Astrocyte of the cerebellum (primary cell): ENCODE measurements around the gene SMAD6.

Experiments used
- DNase-seq: peaks from one replicate; pipeline ENCODE4 v3.0.0-alpha.2; 2011; ENCODE audit warnings: low read depth
- H3K4me3 ChIP-seq: 2 replicates; pipeline ENCODE4 v1.5.1; 2011; ENCODE audit warnings: mild to moderate bottlenecking, low read depth, low read length, moderate library complexity
- in situ Hi-C: cut with HindIII; loops from 2 replicates; pipeline ENCODE4 v1.10.0; 2017; ENCODE audit warnings: low sequenced_read_pairs
- TF ChIP-seq, protein P1 (sequence below): IDR thresholded peaks from 2 replicates; pipeline ENCODE4 v1.5.1; 2012; ENCODE audit warnings: low read length, low read depth, moderate library complexity, mild to moderate bottlenecking; ENCODE audit errors: missing control alignments

The SMAD6 gene

DNA sequence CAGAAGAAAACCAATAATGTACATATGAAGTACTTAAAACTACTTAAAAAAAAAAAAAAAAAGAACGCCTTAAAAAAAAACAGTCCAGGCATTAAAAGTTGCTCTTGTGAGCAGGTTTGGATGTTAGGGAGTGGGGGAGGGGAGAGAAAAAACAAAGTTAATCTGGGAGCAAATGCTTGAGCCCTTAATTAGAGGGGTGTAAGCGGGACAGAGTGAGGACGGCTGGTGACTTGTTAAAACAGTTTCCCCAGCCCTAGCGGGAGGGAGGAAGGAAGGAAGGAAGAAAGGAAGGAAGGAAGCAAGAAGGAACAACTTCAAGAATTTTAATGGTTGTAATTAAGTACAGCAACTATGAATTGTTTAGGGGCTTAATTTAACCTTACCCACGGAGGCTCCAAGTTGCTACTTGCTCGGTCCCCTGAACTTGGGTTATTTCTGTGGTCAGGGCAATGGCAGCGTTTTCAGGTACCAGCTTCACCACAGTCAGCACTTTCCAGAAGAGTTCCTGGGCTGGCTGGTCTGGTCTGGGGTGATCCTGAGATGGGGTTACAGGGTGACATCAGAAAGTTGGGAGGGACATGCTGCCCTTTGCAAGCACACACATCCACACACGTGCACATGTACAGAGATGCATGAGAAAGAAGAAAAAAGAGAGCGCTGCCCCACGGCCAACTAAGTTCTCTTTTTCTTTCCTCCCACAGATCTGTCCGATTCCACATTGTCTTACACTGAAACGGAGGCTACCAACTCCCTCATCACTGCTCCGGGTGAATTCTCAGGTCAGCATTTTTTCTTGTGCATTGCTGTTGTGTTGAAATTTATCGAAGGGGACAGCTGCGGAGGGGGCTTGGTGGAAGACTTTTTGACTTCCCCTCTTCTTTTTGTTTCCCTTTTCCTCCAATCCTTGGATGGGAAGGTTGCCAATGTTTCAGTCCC is 14.0 kb downstream of the SMAD6 start:
- DNase-seq: no peak
- TF ChIP-seq, protein P1, sequence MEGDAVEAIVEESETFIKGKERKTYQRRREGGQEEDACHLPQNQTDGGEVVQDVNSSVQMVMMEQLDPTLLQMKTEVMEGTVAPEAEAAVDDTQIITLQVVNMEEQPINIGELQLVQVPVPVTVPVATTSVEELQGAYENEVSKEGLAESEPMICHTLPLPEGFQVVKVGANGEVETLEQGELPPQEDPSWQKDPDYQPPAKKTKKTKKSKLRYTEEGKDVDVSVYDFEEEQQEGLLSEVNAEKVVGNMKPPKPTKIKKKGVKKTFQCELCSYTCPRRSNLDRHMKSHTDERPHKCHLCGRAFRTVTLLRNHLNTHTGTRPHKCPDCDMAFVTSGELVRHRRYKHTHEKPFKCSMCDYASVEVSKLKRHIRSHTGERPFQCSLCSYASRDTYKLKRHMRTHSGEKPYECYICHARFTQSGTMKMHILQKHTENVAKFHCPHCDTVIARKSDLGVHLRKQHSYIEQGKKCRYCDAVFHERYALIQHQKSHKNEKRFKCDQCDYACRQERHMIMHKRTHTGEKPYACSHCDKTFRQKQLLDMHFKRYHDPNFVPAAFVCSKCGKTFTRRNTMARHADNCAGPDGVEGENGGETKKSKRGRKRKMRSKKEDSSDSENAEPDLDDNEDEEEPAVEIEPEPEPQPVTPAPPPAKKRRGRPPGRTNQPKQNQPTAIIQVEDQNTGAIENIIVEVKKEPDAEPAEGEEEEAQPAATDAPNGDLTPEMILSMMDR: no peak
- in situ Hi-C loops: no loop called here
- no peak overlapping the region for H3K4me3 ChIP-seq

DNA sequence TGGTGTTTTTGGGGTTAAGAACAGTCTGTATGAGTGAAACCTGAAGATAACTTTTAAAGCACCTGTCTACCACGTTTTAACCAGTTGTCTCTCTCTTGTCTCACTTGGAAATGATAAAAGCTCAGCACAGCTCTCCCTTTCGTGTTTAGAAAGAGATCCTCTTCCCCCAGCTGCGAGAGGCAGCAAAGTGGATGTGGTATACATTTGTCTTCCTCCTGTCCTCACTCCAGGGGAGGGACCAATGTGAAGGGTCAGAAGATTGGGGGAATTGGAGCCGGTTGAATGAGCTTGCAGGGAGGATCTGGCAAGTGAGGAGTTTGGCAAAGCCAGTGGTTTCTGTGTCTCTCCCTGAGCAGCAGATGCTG is 14.6 kb downstream of the SMAD6 start:
- no peak overlapping the region for H3K4me3 ChIP-seq
- in situ Hi-C loops: no loop called here
- TF ChIP-seq, protein P1: no peak
- no peak for DNase-seq

DNA sequence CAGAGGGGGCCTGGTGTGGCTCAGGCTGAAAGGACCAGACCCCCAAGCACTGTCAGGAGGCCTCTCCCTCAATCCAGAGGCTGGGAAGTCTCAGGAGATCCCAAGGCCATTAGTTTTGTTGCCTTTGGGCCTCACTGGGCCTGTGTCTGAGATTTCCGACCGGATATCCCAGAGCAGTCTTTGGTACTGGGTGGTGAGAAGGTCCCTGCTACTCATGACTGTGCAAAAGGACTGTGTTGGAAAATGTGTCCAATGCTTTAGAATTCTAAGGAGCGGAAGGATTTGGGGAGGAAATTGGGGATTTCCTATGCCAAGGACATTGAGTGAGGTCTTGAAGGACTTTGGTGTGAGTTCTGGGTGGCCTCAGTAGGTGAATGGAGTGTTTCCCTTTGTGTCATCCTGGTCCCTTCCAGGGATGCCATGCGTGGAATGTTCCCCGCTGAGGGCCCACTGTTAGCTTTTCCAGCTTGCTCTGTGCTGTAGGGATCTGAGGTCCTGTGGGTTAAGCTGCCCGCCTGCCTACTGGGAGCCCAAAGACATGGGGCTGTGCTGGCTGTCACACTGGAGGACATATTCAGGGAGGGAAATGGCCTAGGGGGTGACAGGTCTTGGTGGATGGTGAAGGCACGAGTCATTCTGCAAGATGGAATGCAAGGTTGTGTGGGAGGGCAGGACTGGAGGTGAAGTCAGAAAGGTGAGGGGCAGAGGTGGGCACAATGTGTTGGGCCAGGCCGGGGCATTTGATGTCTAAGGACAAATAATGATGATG is 16.4 kb downstream of the SMAD6 start:
- in situ Hi-C loops: no loop called here
- DNase-seq: no peak
- no peak overlapping the region for H3K4me3 ChIP-seq
- TF ChIP-seq, protein P1: no peak

DNA sequence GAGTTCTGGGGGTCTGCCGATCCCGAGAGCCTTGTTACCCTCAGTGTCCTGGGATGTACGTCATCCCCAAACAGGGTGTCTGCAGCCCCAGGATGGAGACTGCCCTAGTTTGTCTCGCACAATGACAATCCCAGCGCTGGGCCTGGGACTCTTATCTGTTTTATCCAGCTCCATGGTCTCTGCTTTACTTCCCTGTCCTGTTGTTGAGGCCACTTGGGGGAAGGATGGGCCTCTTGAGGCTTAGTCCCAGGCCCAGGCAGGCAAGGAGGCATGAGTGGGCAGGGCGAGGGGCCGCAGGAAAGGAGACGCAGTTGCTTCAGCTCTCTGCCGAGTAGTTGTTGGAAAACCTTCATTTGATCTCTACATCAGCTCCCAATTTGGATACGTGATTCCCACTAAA is 17.4 kb downstream of the SMAD6 start:
- TF ChIP-seq, protein P1: no peak
- in situ Hi-C loops: no loop called here
- H3K4me3 ChIP-seq: no peak overlapping the region
- DNase-seq: no peak

DNA sequence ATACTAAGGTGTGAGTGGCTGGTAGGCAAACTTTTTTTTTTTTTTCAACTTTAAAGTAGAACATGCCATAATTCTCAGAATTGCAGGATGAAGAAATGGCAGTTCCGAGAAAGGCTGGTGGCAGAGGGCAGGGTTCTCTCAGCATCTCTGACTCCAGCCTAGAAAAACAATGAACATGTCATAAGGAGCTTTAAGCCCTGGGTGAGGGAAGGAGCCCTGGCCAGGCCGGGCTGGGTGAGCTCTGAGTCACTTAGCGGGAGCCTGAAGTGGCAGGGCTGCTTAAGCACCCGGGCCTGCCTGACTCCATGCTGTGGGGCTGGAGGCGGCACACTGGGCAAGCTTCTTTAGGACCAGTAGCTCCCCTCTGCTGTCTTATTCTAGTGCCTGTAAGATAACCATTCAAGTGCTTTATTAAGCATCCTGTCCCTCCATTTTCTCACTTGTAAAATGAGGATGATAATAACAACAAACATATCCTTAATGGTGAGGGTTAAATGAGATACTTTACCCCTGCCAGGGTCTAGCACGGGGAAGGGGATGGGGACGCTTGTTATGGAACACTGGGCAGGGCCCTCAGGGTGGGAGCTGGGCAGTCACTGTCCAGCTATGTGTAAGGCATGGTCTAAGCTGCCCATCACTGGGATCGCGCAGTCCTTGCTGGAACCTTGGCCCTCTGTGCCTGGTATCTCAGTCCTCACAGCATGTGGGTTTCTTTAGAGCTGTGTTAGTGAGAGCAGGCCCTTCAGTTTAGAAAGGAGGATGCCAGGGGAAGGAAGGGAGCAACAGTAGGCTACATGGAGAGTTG is 18.4 kb downstream of the SMAD6 start:
- DNase-seq: no peak
- H3K4me3 ChIP-seq: no peak overlapping the region
- TF ChIP-seq, protein P1: no peak
- in situ Hi-C loops: loop anchor here (5.0 kb wide), 1 partner anchor 72 kb away; no protein-coding TSS in a partner anchor

DNA sequence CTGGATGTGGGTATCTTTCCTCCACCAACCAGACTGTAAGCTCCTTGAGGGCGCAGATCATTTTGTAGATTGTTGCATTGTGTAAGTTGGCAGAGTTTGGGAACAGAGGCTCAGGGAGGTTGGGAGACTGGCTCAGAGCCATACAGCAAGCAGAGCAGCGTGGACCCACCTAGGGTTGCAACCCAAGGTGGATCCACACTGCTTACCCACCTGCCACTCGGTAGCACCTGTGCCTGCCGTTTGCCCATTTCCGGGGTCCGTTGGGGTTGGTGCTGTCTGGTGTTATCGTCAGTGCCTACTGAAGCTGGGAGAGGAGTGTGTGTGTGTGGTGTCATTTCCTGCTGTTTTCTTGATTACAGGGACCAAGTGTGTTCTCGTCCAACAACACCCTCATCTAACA is 19.0 kb downstream of the SMAD6 start:
- in situ Hi-C loops: loop anchor here (5.0 kb wide), 1 partner anchor 71 kb away; no protein-coding TSS in a partner anchor
- H3K4me3 ChIP-seq: no peak overlapping the region
- no peak for DNase-seq
- TF ChIP-seq, protein P1: no peak
